GM21528 (cell line): ENCODE measurements around the gene AQP2.

ENCODE experiments used
- ATAC-seq: cut with Tn5 transposase; IDR thresholded peaks from one replicate; pipeline ENCODE4 v1.9.1; 2021; ENCODE audit warnings: mild to moderate bottlenecking, moderate library complexity; ENCODE audit not compliant: unreplicated experiment, low FRiP score

AQP2 gene

GRCh38 chr12:49954863-49955830 lies 4.6 kb downstream of the AQP2 start:
- ATAC-seq, result no peak

GRCh38 chr12:49955899-49956662 lies 5.5 kb downstream of the AQP2 start:
- ATAC-seq, result no peak

GRCh38 chr12:49956663-49957569 lies 6.4 kb downstream of the AQP2 start:
- no peak for ATAC-seq

GRCh38 chr12:49957570-49957967 lies 7.0 kb downstream of the AQP2 start:
- no peak for ATAC-seq

- ATAC-seq, result no peak
Measured at GRCh38 chr12:49959685-49960473, 9.3 kb downstream of the AQP2 start.

- ATAC-seq, result no peak
Measured at GRCh38 chr12:49960474-49961110, 10.1 kb downstream of the AQP2 start.

GRCh38 chr12:49961111-49961922 lies 10.8 kb downstream of the AQP2 start, which contains the start of gene AQP5:
Gene AQP5, plus strand, starts transcription at chr12:49961872. Its CDS starts 146 bp downstream, at chr12:49962018.
- ATAC-seq, result no peak

- no peak for ATAC-seq
Measured at GRCh38 chr12:49961993-49962764, 11.6 kb downstream of the AQP2 start.

GRCh38 chr12:49962861-49963765 lies 12.6 kb downstream of the AQP2 start:
- ATAC-seq, result no peak

GRCh38 chr12:49963976-49964815 lies 13.7 kb downstream of the AQP2 start:
- ATAC-seq, result no peak

- ATAC-seq, result no peak
Measured at GRCh38 chr12:49964849-49965624, 14.5 kb downstream of the AQP2 start.

GRCh38 chr12:49965836-49966235 lies 15.3 kb downstream of the AQP2 start:
- ATAC-seq, result no peak

GRCh38 chr12:49966511-49967041 lies 16.0 kb downstream of the AQP2 start:
- ATAC-seq, result no peak

- ATAC-seq, result peak; percentile 62
Measured at GRCh38 chr12:49967042-49967776, 16.7 kb downstream of the AQP2 start.
